HG02678 (cell line): ENCODE data around the gene ABCC10.
"Not testable (repeated sequence)": the region's sequence is repeated elsewhere in the genome, so short reads cannot be mapped to it uniquely, and the experiment has no call there.

Experiments
- ATAC-seq: cut with Tn5 transposase; IDR thresholded peaks from one replicate; pipeline ENCODE4 v1.9.1; 2021; ENCODE audit warnings: mild to moderate bottlenecking, moderate library complexity; ENCODE audit not compliant: unreplicated experiment

The ABCC10 gene

GRCh38 chr6:43410776-43411175 is 16.6 kb upstream of the ABCC10 start:
- ATAC-seq, result not testable (repeated sequence)

- ATAC-seq, result no peak
These were observed 14.8 kb upstream of the ABCC10 start for GRCh38 chr6:43412541-43412940.

GRCh38 chr6:43413002-43413401 is 14.3 kb upstream of the ABCC10 start:
- no peak for ATAC-seq

- not testable (repeated sequence) for ATAC-seq
These were observed 12.1 kb upstream of the ABCC10 start for GRCh38 chr6:43415275-43415674.

GRCh38 chr6:43416935-43417334 is 10.4 kb upstream of the ABCC10 start:
- no peak for ATAC-seq

- ATAC-seq, result no peak
These were observed 7.2 kb upstream of the ABCC10 start for GRCh38 chr6:43420012-43420709.

GRCh38 chr6:43421831-43422230 is 5.5 kb upstream of the ABCC10 start:
- ATAC-seq, result no peak

- ATAC-seq, result not testable (repeated sequence)
These were observed 2.3 kb upstream of the ABCC10 start for GRCh38 chr6:43425083-43425482.

GRCh38 chr6:43426928-43427405 is 374 bp upstream of the ABCC10 start:
- ATAC-seq, result no peak

- no peak for ATAC-seq
These were observed 800 bp downstream of the ABCC10 start for GRCh38 chr6:43428112-43428570.

GRCh38 chr6:43428874-43429273 is 1.5 kb downstream of the ABCC10 start:
- no peak for ATAC-seq

- no peak for ATAC-seq
These were observed 4.9 kb downstream of the ABCC10 start for GRCh38 chr6:43432009-43432945.

- no peak for ATAC-seq
These were observed 5.8 kb downstream of the ABCC10 start for GRCh38 chr6:43433148-43433547.

GRCh38 chr6:43434001-43434840 is 6.9 kb downstream of the ABCC10 start:
- ATAC-seq, result no peak

- ATAC-seq, result no peak
These were observed 7.6 kb downstream of the ABCC10 start for GRCh38 chr6:43434943-43435342.

GRCh38 chr6:43435682-43436437 is 8.5 kb downstream of the ABCC10 start:
- no peak for ATAC-seq

GRCh38 chr6:43436577-43437282 is 9.4 kb downstream of the ABCC10 start:
- ATAC-seq, result no peak

- no peak for ATAC-seq
These were observed 10.4 kb downstream of the ABCC10 start for GRCh38 chr6:43437700-43438099.

- ATAC-seq, result no peak
These were observed 15.6 kb downstream of the ABCC10 start for GRCh38 chr6:43442935-43443334.

GRCh38 chr6:43444036-43444435 is 16.7 kb downstream of the ABCC10 start:
- no peak for ATAC-seq
